HG03520 (cell line): Measurements from ENCODE around the gene KIF2A.

ENCODE experiments used
- ATAC-seq: cut with Tn5 transposase; IDR thresholded peaks from one replicate; pipeline ENCODE4 v1.9.1; 2021; ENCODE audit warnings: mild to moderate bottlenecking, moderate library complexity; ENCODE audit not compliant: unreplicated experiment

KIF2A gene

GRCh38 chr5:62374090-62374489 lies 68.1 kb downstream of the KIF2A start:
- no peak for ATAC-seq

GRCh38 chr5:62375627-62376026 lies 69.6 kb downstream of the KIF2A start:
- no peak for ATAC-seq

- ATAC-seq: no peak
Observed at GRCh38 chr5:62376064-62376463, 70.1 kb downstream of the KIF2A start.

- ATAC-seq: no peak
Observed at GRCh38 chr5:62385131-62385530, 79.1 kb downstream of the KIF2A start.

- ATAC-seq: no peak
Observed at GRCh38 chr5:62385816-62386400, 79.9 kb downstream of the KIF2A start.

- no peak for ATAC-seq
Observed at GRCh38 chr5:62386824-62387223, 80.8 kb downstream of the KIF2A start.

GRCh38 chr5:62395210-62395950 lies 89.4 kb downstream of the KIF2A start:
- no peak for ATAC-seq

GRCh38 chr5:62403411-62404250 lies 97.6 kb downstream of the KIF2A start, which contains the start of gene DIMT1:
TSS of gene DIMT1 (minus strand) at chr5:62403905. CDS start at chr5:62403772, 133 bp downstream.
- peak; percentile 96 for ATAC-seq

GRCh38 chr5:62412549-62413329 lies 106.7 kb downstream of the KIF2A start, which contains the start of gene IPO11:
TSS of gene IPO11 (plus strand) at chr5:62412763. CDS start at chr5:62437280, 24,517 bp downstream.
- peak; percentile 95 for ATAC-seq

- no peak for ATAC-seq
Observed at GRCh38 chr5:62413711-62414110, 107.7 kb downstream of the KIF2A start.

GRCh38 chr5:62418462-62419076 lies 112.6 kb downstream of the KIF2A start:
- ATAC-seq: no peak

- ATAC-seq: no peak
Observed at GRCh38 chr5:62419609-62420008, 113.6 kb downstream of the KIF2A start.

GRCh38 chr5:62421414-62421813 lies 115.4 kb downstream of the KIF2A start:
- ATAC-seq: no peak

GRCh38 chr5:62424763-62425162 lies 118.8 kb downstream of the KIF2A start:
- no peak for ATAC-seq

GRCh38 chr5:62431735-62432620 lies 126.0 kb downstream of the KIF2A start:
- no peak for ATAC-seq

- no peak for ATAC-seq
Observed at GRCh38 chr5:62432621-62433064, 126.6 kb downstream of the KIF2A start.
